ENCODE measurements around the gene SDC1.
A peak's percentile ranks its signal among the peaks of the same experiment; 100 is the strongest.

Gene SDC1

DNA sequence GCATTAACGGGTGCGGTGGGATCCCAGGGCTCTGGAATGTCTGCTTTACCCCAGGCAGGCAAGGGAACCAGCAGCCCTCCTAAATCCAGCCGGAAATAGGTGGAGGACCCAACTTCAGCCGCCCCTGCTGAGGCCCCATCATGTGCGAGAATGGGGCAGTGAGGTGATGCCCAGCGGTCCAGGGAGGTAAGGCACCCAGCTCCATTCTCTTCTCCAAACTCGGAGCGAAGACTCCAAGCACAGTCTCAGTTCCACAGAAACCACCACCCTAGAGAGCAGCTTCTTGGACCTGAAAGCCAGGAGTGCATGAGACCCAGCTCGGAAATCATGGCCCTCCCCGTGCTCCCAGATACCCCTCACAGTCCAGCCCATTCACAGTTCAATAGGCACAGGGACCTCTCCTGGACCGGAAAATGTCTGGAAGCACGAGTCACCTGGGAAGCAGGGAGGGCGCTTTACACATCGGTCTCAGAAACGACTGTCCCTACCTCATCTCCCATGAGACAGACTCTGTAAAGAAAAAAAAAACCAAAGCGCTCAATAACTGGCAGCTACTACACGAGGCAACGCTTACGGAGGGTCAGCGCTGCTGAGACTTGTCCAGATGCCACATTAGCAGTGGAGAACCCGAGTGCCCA, 2.0 kb downstream of the SDC1 start:
- Histone ChIP-seq H3K9me3 (ENCODE audit: control insufficient read depth, insufficient read depth, low read length) (no peaks in the 10 kb centered on the region), H3K36me3 (ENCODE audit: insufficient read depth, low read length) (no peaks in the 10 kb centered on the region), H3K4me1 (ENCODE audit: insufficient read depth, low read length) (peaks cover 31% of the 10 kb centered on the region), H3K9ac (ENCODE audit: low read depth, low read length) (peak overlapping the region; percentile 88)

DNA sequence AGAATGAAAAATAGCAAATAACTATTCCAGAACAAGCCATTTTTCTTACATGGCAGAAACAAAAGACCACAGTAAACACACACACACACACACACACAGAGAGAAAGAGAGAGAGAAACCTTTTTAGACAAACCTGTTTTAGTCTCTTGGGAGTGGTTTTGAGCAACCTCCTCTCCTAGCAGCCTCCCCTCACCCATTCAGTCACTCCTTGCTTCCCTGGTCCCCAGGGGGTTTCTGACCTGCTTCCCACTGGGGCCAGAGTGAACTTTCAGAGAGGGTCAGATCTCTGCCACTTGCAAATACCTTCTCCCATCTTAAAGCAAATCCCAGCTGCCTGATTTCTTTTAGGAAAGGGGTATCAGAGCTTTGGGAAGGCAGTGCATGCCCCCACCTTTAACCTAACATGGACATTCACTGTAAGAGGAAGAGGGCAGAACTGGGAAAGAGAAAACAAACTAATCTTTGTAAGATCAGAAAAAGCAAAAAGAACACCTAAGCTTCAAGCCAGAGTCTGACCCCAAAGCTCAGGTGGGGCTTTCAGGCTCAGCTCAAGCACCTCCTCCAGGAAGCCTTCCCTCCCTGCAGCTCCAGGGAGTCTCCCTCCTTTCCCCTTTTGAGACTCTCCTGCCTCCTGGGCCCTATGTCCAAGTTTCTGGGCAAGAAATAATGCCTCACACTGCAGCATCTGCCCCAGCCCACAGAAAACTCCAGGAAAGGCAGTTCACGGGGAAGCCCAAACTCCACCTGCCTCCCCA, 2.7 kb downstream of the SDC1 start:
- Histone ChIP-seq H3K9me3 (ENCODE audit: control insufficient read depth, insufficient read depth, low read length) (no peaks in the 10 kb centered on the region), H3K4me1 (ENCODE audit: insufficient read depth, low read length) (peaks cover 31% of the 10 kb centered on the region), H3K36me3 (ENCODE audit: insufficient read depth, low read length) (no peaks in the 10 kb centered on the region), H3K9ac (ENCODE audit: low read depth, low read length) (no peak overlapping the region)

GRCh38 chr2:20221555-20221973, 3.4 kb downstream of the SDC1 start:
- peaks cover 31% of the 10 kb centered on the region for H3K4me1 ChIP-seq (ENCODE audit: insufficient read depth, low read length)
- H3K9ac ChIP-seq (ENCODE audit: low read depth, low read length): no peak overlapping the region
- H3K9me3 ChIP-seq (ENCODE audit: control insufficient read depth, insufficient read depth, low read length): no peaks in the 10 kb centered on the region
- H3K36me3 ChIP-seq (ENCODE audit: insufficient read depth, low read length): no peaks in the 10 kb centered on the region

GRCh38 chr2:20220806-20221554, 4.0 kb downstream of the SDC1 start:
- Histone ChIP-seq H3K9ac (ENCODE audit: low read depth, low read length) (no peak overlapping the region), H3K4me1 (ENCODE audit: insufficient read depth, low read length) (peaks cover 26% of the 10 kb centered on the region), H3K9me3 (ENCODE audit: control insufficient read depth, insufficient read depth, low read length) (no peaks in the 10 kb centered on the region), H3K36me3 (ENCODE audit: insufficient read depth, low read length) (no peaks in the 10 kb centered on the region)

DNA sequence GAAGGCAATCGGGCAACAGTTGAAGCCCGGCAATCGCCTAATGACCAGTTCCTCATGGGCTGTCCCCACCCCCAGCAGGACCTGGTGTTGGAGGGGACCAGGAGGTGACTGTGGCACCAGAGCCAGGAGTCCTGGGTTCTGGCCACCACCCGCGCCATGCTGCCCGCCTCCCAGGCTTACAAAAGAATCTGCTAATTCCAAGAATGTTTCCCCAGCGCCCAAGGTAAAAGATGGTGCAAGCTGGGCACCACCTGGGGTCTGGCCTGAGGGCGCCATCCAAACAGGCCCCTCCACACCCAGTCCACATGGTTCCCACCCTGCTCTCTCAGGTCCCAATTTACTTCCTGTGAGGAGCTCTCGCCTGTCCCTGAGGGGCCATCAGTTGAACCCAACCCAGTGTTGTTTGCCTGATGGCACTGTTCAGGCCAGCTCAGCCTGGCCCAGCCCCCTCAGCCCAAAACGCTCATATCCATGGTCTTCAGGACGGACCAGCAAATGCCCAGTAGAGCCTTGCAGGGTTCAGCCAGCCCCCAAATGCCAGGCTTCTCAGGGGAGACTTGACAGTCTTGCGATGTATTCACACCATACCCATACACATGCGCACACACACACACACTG, 5.1 kb downstream of the SDC1 start:
- Histone ChIP-seq H3K4me1 (ENCODE audit: insufficient read depth, low read length) (peaks cover 26% of the 10 kb centered on the region), H3K9me3 (ENCODE audit: control insufficient read depth, insufficient read depth, low read length) (no peaks in the 10 kb centered on the region), H3K9ac (ENCODE audit: low read depth, low read length) (no peak overlapping the region), H3K36me3 (ENCODE audit: insufficient read depth, low read length) (no peaks in the 10 kb centered on the region)

DNA sequence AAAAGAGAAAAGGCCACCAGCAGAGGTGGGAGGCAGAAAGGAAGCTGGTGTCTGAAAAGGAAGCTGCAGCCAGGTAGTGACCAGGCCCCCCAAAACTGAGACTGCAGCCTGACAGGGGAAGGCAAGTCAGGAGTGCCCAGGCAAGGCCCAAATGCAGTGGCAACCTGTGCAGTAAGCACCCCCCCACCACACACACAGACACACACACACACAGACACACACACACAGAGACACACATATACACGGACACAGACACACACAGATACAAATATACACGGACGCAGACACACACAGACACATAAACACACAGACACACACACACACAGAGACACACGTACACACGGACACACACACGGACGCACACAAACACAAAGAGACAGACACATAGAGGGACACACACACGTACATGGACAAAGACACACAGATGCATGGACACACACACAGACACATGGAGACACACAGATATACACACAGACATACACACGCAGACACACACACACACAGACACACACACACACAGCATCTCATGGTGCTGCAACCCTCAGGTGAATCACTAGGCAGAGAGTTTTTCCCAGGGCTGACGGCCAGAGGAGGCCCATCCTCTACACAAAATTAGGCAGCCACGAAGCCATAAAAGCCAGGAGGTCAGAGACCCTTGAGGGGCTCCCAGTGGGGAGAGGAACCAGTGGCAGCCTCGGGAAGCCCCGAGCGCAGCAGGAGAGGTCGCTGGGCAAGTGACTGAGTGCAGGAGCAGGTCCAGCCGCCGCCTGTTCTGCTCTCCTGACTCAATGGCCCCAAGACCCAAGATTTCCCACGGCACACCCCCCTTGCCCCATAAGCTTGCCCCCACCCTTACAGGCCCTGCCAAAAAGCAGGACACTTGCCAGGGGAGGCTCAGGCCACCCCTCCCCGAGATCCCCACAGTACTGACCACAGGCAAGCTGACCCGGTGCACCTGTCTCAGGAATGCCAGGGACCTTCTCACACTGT, 6.3 kb downstream of the SDC1 start:
- Histone ChIP-seq H3K9me3 (ENCODE audit: control insufficient read depth, insufficient read depth, low read length) (no peaks in the 10 kb centered on the region), H3K9ac (ENCODE audit: low read depth, low read length) (no peak overlapping the region), H3K36me3 (ENCODE audit: insufficient read depth, low read length) (no peaks in the 10 kb centered on the region), H3K4me1 (ENCODE audit: insufficient read depth, low read length) (peaks cover 31% of the 10 kb centered on the region)

- Histone ChIP-seq H3K9me3 (ENCODE audit: control insufficient read depth, insufficient read depth, low read length) (no peaks in the 10 kb centered on the region), H3K4me1 (ENCODE audit: insufficient read depth, low read length) (peaks cover 36% of the 10 kb centered on the region), H3K9ac (ENCODE audit: low read depth, low read length) (no peak overlapping the region), H3K36me3 (ENCODE audit: insufficient read depth, low read length) (no peaks in the 10 kb centered on the region)
Observed at GRCh38 chr2:20217041-20217970, 7.6 kb downstream of the SDC1 start.

DNA sequence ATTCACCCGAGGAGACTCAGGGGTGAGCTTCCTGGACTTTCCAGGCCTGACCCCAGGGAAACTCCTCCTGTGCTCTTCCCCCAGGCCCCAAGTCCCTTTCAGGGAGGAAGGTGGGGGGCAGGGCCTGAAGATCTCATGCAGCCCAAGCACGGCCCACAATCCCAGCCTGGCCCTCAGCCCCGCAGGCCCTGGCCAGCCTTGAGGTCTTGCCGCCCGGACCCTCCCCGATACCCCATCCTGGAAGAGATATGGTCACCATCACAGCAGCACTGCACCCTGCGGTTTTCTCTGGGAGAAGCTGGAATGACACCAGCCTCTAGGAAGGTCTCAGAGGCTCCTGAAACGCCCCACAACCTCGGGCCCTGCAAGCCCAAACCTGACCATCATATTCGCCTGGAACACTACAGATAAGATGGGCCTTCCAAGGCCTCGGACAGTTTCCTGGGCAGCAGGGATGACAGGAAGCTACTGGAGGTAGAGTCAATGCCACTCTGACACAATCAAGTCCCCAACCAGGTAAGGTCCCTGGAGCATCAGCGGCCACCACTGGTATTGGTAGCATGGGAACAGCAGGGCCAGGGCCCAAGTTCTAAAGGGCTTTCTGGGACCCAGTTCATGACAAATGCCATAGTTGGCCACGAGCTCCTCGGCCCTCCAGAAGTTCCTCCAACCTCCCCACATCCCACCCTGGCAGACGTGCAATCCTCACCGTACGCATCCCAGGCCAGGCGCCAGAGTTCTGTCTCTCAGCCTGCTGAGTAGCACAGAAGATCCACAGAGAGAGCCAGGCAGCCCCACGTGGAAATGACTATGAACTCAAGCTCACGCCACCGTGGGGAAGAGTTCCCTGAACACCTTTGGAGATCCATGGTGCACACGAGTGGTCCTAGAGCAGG, 8.6 kb downstream of the SDC1 start:
- H3K9ac ChIP-seq (ENCODE audit: low read depth, low read length): no peak overlapping the region

DNA sequence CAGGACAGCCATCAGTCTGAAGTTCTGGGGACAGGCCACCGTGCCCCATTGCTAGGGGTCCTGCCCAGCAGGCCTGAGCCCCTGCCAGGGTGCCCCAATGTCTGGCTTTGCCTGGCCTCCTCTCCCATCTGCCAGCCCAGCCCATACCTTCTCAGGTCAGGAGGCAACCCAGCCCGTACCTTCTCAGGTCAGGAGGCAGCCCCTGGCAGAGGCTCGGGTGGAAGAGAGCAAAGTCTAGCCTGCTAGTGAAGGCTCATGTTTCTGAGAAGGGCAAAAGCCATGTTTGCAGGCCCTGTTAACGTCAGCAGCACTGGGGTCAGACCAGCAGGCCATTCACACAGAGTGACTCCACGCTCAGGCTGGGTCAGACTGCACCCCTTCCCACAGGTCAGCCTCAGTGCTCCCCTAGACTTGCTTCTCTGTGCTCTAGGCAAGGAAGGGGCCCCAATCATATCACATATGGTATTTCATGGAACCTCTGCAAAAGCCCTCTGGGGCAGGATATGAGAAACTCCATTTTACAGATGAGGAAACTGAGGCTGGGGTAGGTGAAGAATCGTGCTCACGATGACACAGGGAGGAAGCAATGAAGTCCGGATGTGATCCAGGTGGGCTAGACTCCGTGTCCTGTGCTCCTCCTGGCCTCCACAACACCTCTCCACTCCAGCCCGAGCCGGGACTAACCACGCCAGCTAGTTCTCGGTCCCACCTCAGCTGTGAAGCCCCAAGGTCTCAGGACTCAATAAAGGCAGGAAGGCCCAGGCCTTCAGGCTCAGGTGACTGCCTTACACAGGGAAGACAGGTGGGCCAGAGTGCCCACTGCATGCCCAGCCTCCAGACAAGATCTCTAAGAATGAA, 9.5 kb downstream of the SDC1 start:
- Histone ChIP-seq H3K36me3 (ENCODE audit: insufficient read depth, low read length) (no peaks in the 10 kb centered on the region), H3K9me3 (ENCODE audit: control insufficient read depth, insufficient read depth, low read length) (no peaks in the 10 kb centered on the region), H3K9ac (ENCODE audit: low read depth, low read length) (no peak overlapping the region), H3K4me1 (ENCODE audit: insufficient read depth, low read length) (peaks cover 18% of the 10 kb centered on the region)

More for the DNA sequence above, 8.6 kb downstream of the SDC1 start:
- H3K9me3 ChIP-seq (ENCODE audit: control insufficient read depth, insufficient read depth, low read length): no peaks in the 10 kb centered on the region
- peaks cover 28% of the 10 kb centered on the region for H3K4me1 ChIP-seq (ENCODE audit: insufficient read depth, low read length)
- H3K36me3 ChIP-seq (ENCODE audit: insufficient read depth, low read length): no peaks in the 10 kb centered on the region

- Histone ChIP-seq H3K4me1 (ENCODE audit: insufficient read depth, low read length) (peaks cover 18% of the 10 kb centered on the region; the same call in 1 of the 2 replicates), H3K9me3 (ENCODE audit: control insufficient read depth, insufficient read depth, low read length) (no peaks in the 10 kb centered on the region), H3K36me3 (ENCODE audit: insufficient read depth, low read length) (no peaks in the 10 kb centered on the region), H3K9ac (ENCODE audit: low read depth, low read length) (no peak overlapping the region)
Observed at GRCh38 chr2:20214566-20215182, 10.3 kb downstream of the SDC1 start.

Measured in ES-I3 (cell line).